Bronchial epithelial cell (primary cell): ENCODE results near the gene TIGD1. TPM values are rescaled to one million over a fixed set of nuclear protein-coding genes. Genes with fewer than 3 reads are reported as not detected.

ENCODE experiments used
- DNase-seq: peaks from one replicate; pipeline ENCODE4 v3.0.0-alpha.2; 2010; ENCODE audit warnings: low read depth
- FAIRE-seq: peaks from 2 replicates; lab custom pipeline; 2011; peaks lifted over from hg19 to GRCh38; lab: Jason Lieb, UNC
- H3K27me3 ChIP-seq: 2 replicates; pipeline ENCODE4 v1.5.1; 2011; ENCODE audit warnings: low read length; ENCODE audit not compliant: control insufficient read depth, insufficient read depth
- H3K36me3 ChIP-seq: 2 replicates; pipeline ENCODE4 v1.5.1; 2011; ENCODE audit warnings: low read length; ENCODE audit not compliant: control insufficient read depth, insufficient read depth
- H3K4me3 ChIP-seq: 2 replicates; pipeline ENCODE4 v1.5.1; 2011; ENCODE audit warnings: mild to moderate bottlenecking, low read depth, low read length, control low read depth
- CTCF ChIP-seq: IDR thresholded peaks from 2 replicates; pipeline ENCODE4 v1.5.1; 2011; ENCODE audit warnings: mild to moderate bottlenecking, moderate library complexity, low read length, control low read depth, inconsistent platforms; ENCODE audit not compliant: insufficient read depth, severe bottlenecking
- total RNA-seq: library from RNA; depleted of rRNA; stranded (reverse); fragments of >200 nt; gene quantifications from 2 replicates; pipeline ENCODE4 v1.2.1, GENCODE V29; 2014

Gene TIGD1
- total RNA-seq, 1 donor from 2014 or later = 1.1 TPM

- Histone ChIP-seq H3K36me3 (peaks cover 25% of the 10 kb centered on the region), H3K4me3 (no peak overlapping the region), H3K27me3 (no peaks in the 10 kb centered on the region)
- DNase-seq (peak; percentile 84), FAIRE-seq (peak; percentile 97)
- TF ChIP-seq CTCF = no peak
Observed at GRCh38 chr2:232568161-232568560, 17.8 kb upstream of the TIGD1 start.

- H3K4me3 ChIP-seq = no peak overlapping the region
- peak; percentile 8 for DNase-seq
- H3K27me3 ChIP-seq = no peaks in the 10 kb centered on the region
- FAIRE-seq = no peak
- H3K36me3 ChIP-seq = peaks cover 25% of the 10 kb centered on the region
- TF ChIP-seq CTCF = no peak
Observed at GRCh38 chr2:232567721-232568120, 17.4 kb upstream of the TIGD1 start.

GRCh38 chr2:232563580-232563979 is 13.2 kb upstream of the TIGD1 start:
- Histone ChIP-seq H3K27me3 (no peaks in the 10 kb centered on the region), H3K4me3 (no peak overlapping the region), H3K36me3 (peaks cover 13% of the 10 kb centered on the region)
- no peak for TF ChIP-seq CTCF
- FAIRE-seq (no peak), DNase-seq (peak; percentile 75)

GRCh38 chr2:232562515-232563151 is 12.3 kb upstream of the TIGD1 start:
- FAIRE-seq = no peak
- DNase-seq = no peak
- Histone ChIP-seq H3K27me3 (no peaks in the 10 kb centered on the region), H3K36me3 (peaks cover 13% of the 10 kb centered on the region), H3K4me3 (no peak overlapping the region)
- no peak for TF ChIP-seq CTCF

GRCh38 chr2:232556426-232556825 is 6.1 kb upstream of the TIGD1 start:
- no peak for DNase-seq
- H3K4me3 ChIP-seq = no peak overlapping the region
- FAIRE-seq = no peak
- peaks cover 7% of the 10 kb centered on the region for H3K36me3 ChIP-seq
- H3K27me3 ChIP-seq = no peaks in the 10 kb centered on the region
- TF ChIP-seq CTCF = no peak

- FAIRE-seq (no peak), DNase-seq (no peak)
- Histone ChIP-seq H3K4me3 (peak overlapping the region; percentile 84), H3K36me3 (peaks cover 9% of the 10 kb centered on the region), H3K27me3 (no peaks in the 10 kb centered on the region)
- no peak for TF ChIP-seq CTCF
Observed at GRCh38 chr2:232551776-232552175, 1.4 kb upstream of the TIGD1 start.
